KOPT-K1 (cell line): Measurements from ENCODE around the gene RCN2.
"Not testable (repeated sequence)": the region's sequence is repeated elsewhere in the genome, so short reads cannot be mapped to it uniquely, and the experiment has no call there.

Experiments
- H3K27ac ChIP-seq: fragments of 200-600 bp; sonication (generic); 2 replicates; pipeline ENCODE4 v1.5.1; 2016; ENCODE audit warnings: antibody characterized with exemption, mild to moderate bottlenecking, low read depth, low read length; ENCODE audit not compliant: poor library complexity, severe bottlenecking
- H3K36me3 ChIP-seq: fragments of 200-600 bp; sonication (generic); 2 replicates; pipeline ENCODE4 v1.5.1; 2017; ENCODE audit warnings: antibody characterized with exemption, mild to moderate bottlenecking, low read length, moderate library complexity; ENCODE audit not compliant: insufficient read depth
- H3K9me3 ChIP-seq: fragments of 200-600 bp; sonication (generic); 2 replicates; pipeline ENCODE4 v1.5.1; 2017; ENCODE audit warnings: antibody characterized with exemption, low read length, mild to moderate bottlenecking; ENCODE audit not compliant: insufficient read depth, poor library complexity, severe bottlenecking

The RCN2 gene

GRCh38 chr15:76953913-76954312, 22.4 kb downstream of the RCN2 start:
- Histone ChIP-seq H3K36me3 (peaks cover 22% of the 10 kb centered on the region), H3K27ac (no peak overlapping the region), H3K9me3 (no peaks in the 10 kb centered on the region)

- Histone ChIP-seq H3K27ac (no peak overlapping the region), H3K9me3 (no peaks in the 10 kb centered on the region), H3K36me3 (peaks cover 15% of the 10 kb centered on the region)
Observed at GRCh38 chr15:76954744-76955143, 23.2 kb downstream of the RCN2 start.

GRCh38 chr15:76961268-76962011, 29.9 kb downstream of the RCN2 start:
- Histone ChIP-seq H3K9me3 (no peaks in the 10 kb centered on the region), H3K27ac (no peak overlapping the region), H3K36me3 (no peaks in the 10 kb centered on the region)

GRCh38 chr15:76962337-76963013, 30.9 kb downstream of the RCN2 start:
- Histone ChIP-seq H3K9me3 (no peaks in the 10 kb centered on the region), H3K36me3 (no peaks in the 10 kb centered on the region), H3K27ac (no peak overlapping the region)

GRCh38 chr15:76963596-76963995, 32.0 kb downstream of the RCN2 start:
- Histone ChIP-seq H3K27ac (no peak overlapping the region), H3K9me3 (no peaks in the 10 kb centered on the region), H3K36me3 (no peaks in the 10 kb centered on the region)

GRCh38 chr15:76964157-76964556, 32.6 kb downstream of the RCN2 start:
- H3K27ac ChIP-seq, result no peak overlapping the region
- H3K9me3 ChIP-seq, result no peaks in the 10 kb centered on the region
- H3K36me3 ChIP-seq, result no peaks in the 10 kb centered on the region

GRCh38 chr15:76966051-76966450, 34.5 kb downstream of the RCN2 start:
- not testable (repeated sequence) for H3K36me3 ChIP-seq, H3K27ac ChIP-seq, H3K9me3 ChIP-seq

GRCh38 chr15:76967067-76967466, 35.5 kb downstream of the RCN2 start:
- no peaks in the 10 kb centered on the region for H3K9me3 ChIP-seq

GRCh38 chr15:76968306-76968705, 36.8 kb downstream of the RCN2 start:
- Histone ChIP-seq H3K27ac (no peak overlapping the region), H3K9me3 (no peaks in the 10 kb centered on the region), H3K36me3 (no peaks in the 10 kb centered on the region)

More at GRCh38 chr15:76967067-76967466, 35.5 kb downstream of the RCN2 start:
- Histone ChIP-seq H3K27ac (no peak overlapping the region), H3K36me3 (no peaks in the 10 kb centered on the region)

- no peaks in the 10 kb centered on the region for H3K9me3 ChIP-seq
- no peaks in the 10 kb centered on the region for H3K36me3 ChIP-seq
- no peak overlapping the region for H3K27ac ChIP-seq
Observed at GRCh38 chr15:76972389-76973361, 41.1 kb downstream of the RCN2 start.

GRCh38 chr15:76973362-76973743, 41.8 kb downstream of the RCN2 start:
- no peaks in the 10 kb centered on the region for H3K9me3 ChIP-seq
- no peaks in the 10 kb centered on the region for H3K36me3 ChIP-seq
- no peak overlapping the region for H3K27ac ChIP-seq

GRCh38 chr15:76973906-76974305, 42.4 kb downstream of the RCN2 start:
- Histone ChIP-seq H3K27ac (no peak overlapping the region), H3K9me3 (no peaks in the 10 kb centered on the region), H3K36me3 (no peaks in the 10 kb centered on the region)

GRCh38 chr15:76974456-76975036, 43.0 kb downstream of the RCN2 start:
- H3K9me3 ChIP-seq, result no peaks in the 10 kb centered on the region
- H3K36me3 ChIP-seq, result no peaks in the 10 kb centered on the region
- no peak overlapping the region for H3K27ac ChIP-seq

- Histone ChIP-seq H3K9me3 (no peaks in the 10 kb centered on the region), H3K36me3 (no peaks in the 10 kb centered on the region), H3K27ac (no peak overlapping the region)
Observed at GRCh38 chr15:76976141-76976540, 44.6 kb downstream of the RCN2 start.
